Gastrocnemius medialis (tissue), 4 donors: ENCODE measurements around the gene LILRA2.
"Not testable (repeated sequence)": the region's sequence is repeated elsewhere in the genome, so short reads cannot be mapped to it uniquely, and the experiment has no call there.

Source experiments
- POLR2A ChIP-seq, 2 donors: fragments of 450-650 bp; IDR thresholded peaks; one replicate each; pipeline ENCODE4 v1.6.1; 2017; ENCODE audit warnings: antibody characterized with exemption in 2 of 2, mild to moderate bottlenecking in 2 of 2, moderate library complexity in 2 of 2
- TF ChIP-seq, protein P1 (sequence below), 5 experiments: fragments of 450-650 bp in 3 of 5; fragments of 200-600 bp in 2 of 5; sonication (generic) in 2 of 5; IDR thresholded peaks in 4 of 5; conservative IDR thresholded peaks in 1 of 5; 1 replicate in 4 of 5; 2 replicates in 1 of 5; pipeline ENCODE4 v1.5.1; 2016 to 2019; ENCODE audit warnings: antibody characterized with exemption in 5 of 5, mild to moderate bottlenecking in 3 of 5, moderate library complexity in 3 of 5

DNA sequence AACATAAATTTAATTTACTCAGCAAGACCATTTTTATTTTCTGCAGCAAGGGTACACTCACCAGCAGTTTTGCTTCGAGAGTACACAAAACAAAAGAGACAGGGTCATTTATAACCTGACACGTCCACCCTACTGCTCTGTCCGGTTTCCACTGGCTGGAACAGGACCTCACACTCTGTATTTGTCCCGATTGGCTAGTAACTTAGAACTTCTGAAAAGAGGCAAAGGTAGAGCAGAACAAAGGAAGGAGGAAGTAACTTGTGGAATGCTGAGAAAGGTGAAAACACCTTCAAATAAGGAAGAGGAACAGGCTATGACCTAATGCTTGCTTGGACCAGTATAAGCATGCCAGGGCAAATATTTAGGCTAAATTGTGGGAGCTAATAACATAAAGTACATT lies 54.3 kb downstream of the LILRA2 start:
- TF ChIP-seq, protein P1, sequence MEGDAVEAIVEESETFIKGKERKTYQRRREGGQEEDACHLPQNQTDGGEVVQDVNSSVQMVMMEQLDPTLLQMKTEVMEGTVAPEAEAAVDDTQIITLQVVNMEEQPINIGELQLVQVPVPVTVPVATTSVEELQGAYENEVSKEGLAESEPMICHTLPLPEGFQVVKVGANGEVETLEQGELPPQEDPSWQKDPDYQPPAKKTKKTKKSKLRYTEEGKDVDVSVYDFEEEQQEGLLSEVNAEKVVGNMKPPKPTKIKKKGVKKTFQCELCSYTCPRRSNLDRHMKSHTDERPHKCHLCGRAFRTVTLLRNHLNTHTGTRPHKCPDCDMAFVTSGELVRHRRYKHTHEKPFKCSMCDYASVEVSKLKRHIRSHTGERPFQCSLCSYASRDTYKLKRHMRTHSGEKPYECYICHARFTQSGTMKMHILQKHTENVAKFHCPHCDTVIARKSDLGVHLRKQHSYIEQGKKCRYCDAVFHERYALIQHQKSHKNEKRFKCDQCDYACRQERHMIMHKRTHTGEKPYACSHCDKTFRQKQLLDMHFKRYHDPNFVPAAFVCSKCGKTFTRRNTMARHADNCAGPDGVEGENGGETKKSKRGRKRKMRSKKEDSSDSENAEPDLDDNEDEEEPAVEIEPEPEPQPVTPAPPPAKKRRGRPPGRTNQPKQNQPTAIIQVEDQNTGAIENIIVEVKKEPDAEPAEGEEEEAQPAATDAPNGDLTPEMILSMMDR (IDR thresholded peaks at IDR 0.05 in 4 of 5, conservative IDR thresholded peaks at IDR 0.05 in 1 of 5): not testable (repeated sequence)
- TF ChIP-seq POLR2A (IDR thresholded peaks at IDR 0.05): not testable (repeated sequence)
